Activated CD8-positive, alpha-beta T cell treated with anti-CD3 and anti-CD28 coated beads for 36 hours (primary cell): ENCODE measurements around the gene LRTM2. TPM values are rescaled to one million over a fixed set of nuclear protein-coding genes. Genes with fewer than 3 reads are reported as not detected.

Experiments used
- ATAC-seq: fragments of 200-7000 bp; cut with Tn5 transposase; one replicate; pipeline ENCODE4 v1.10.0; 2021; ENCODE audit warnings: mild to moderate bottlenecking, moderate library complexity
- CTCF ChIA-PET: fragments of 350-600 bp; sonication (Branson Sonifier 250); formaldehyde crosslinking; loops from one replicate; lab custom pipeline; 2021; ENCODE audit warnings: antibody characterized with exemption; lab: Charles Lee
- POLR2A ChIA-PET: fragments of 350-600 bp; sonication (Branson Sonifier 250); formaldehyde crosslinking; loops from one replicate; lab custom pipeline; 2021; ENCODE audit warnings: antibody characterized with exemption; lab: Charles Lee
- DNase-seq: peaks from one replicate; pipeline ENCODE4 v3.0.0-alpha.2; 2020
- H3K27ac Mint-ChIP-seq: one replicate; pipeline ENCODE4 v1.8.0; 2021; ENCODE audit warnings: mild to moderate bottlenecking, mixed read lengths
- H3K27me3 Mint-ChIP-seq: one replicate; pipeline ENCODE4 v1.8.0; 2021; ENCODE audit warnings: mixed read lengths
- H3K36me3 Mint-ChIP-seq: one replicate; pipeline ENCODE4 v1.8.0; 2021; ENCODE audit warnings: low read depth, mixed read lengths
- H3K4me1 Mint-ChIP-seq: one replicate; pipeline ENCODE4 v1.8.0; 2021; ENCODE audit warnings: low read depth, mixed read lengths
- H3K4me3 Mint-ChIP-seq: one replicate; pipeline ENCODE4 v1.8.0; 2021; ENCODE audit warnings: mild to moderate bottlenecking, moderate library complexity, mixed read lengths
- H3K9me3 Mint-ChIP-seq: one replicate; pipeline ENCODE4 v1.8.0; 2021; ENCODE audit warnings: mixed read lengths
- CTCF ChIP-seq: fragments of 200-600 bp; IDR thresholded peaks from one replicate; pipeline ENCODE4 v1.8.0; 2022; ENCODE audit warnings: antibody characterized with exemption, mild to moderate bottlenecking
- intact Hi-C: fragments of 100-400 bp; cut with micrococcal nuclease; formaldehyde crosslinking; loops from one replicate; pipeline ENCODE4 v1.10.0; 2022
- total RNA-seq, 2 experiments: library from RNA; stranded (reverse); gene quantifications; one replicate each; pipeline ENCODE4 v1.2.3, GENCODE V29; 2021

The LRTM2 gene
- total RNA-seq, 2 experiments from 2014 or later = not detected

- DNase-seq = no peak
Observed at GRCh38 chr12:1883513-1883912, 63.1 kb downstream of the LRTM2 start.

GRCh38 chr12:1884651-1885050, 64.3 kb downstream of the LRTM2 start:
- H3K36me3 Mint-ChIP-seq = no peaks in the 10 kb centered on the region
- no peak overlapping the region for H3K27ac Mint-ChIP-seq
- ATAC-seq (no peak), DNase-seq (no peak)
- POLR2A ChIA-PET = no interaction called here
- no peaks in the 10 kb centered on the region for H3K4me1 Mint-ChIP-seq
- peaks cover 2% of the 10 kb centered on the region for H3K27me3 Mint-ChIP-seq
- no peak overlapping the region for H3K4me3 Mint-ChIP-seq
- no peak for TF ChIP-seq CTCF
- intact Hi-C loops = no loop called here
- CTCF ChIA-PET = no interaction called here
- no peaks in the 10 kb centered on the region for H3K9me3 Mint-ChIP-seq

More at GRCh38 chr12:1883513-1883912, 63.1 kb downstream of the LRTM2 start:
- no peak overlapping the region for H3K4me3 Mint-ChIP-seq
- H3K36me3 Mint-ChIP-seq = no peaks in the 10 kb centered on the region
- ChIA-PET CTCF (no interaction called here), POLR2A (no interaction called here)
- no peaks in the 10 kb centered on the region for H3K9me3 Mint-ChIP-seq
- no peak overlapping the region for H3K27ac Mint-ChIP-seq
- H3K27me3 Mint-ChIP-seq = peaks cover under 1% of the 10 kb centered on the region
- no peak for TF ChIP-seq CTCF
- no peak for ATAC-seq
- no peaks in the 10 kb centered on the region for H3K4me1 Mint-ChIP-seq
- intact Hi-C loops = no loop called here

- Mint-ChIP-seq H3K4me3 (no peak overlapping the region), H3K4me1 (no peaks in the 10 kb centered on the region), H3K36me3 (no peaks in the 10 kb centered on the region), H3K27me3 (peaks cover 2% of the 10 kb centered on the region), H3K27ac (no peak overlapping the region), H3K9me3 (no peaks in the 10 kb centered on the region)
- intact Hi-C loops = no loop called here
- no peak for TF ChIP-seq CTCF
- ATAC-seq (no peak), DNase-seq (no peak)
- POLR2A ChIA-PET = no interaction called here
- CTCF ChIA-PET = no interaction called here
Observed at GRCh38 chr12:1885082-1885596, 64.8 kb downstream of the LRTM2 start.

- Mint-ChIP-seq H3K4me3 (no peak overlapping the region), H3K27ac (no peak overlapping the region), H3K9me3 (peaks cover under 1% of the 10 kb centered on the region), H3K4me1 (no peaks in the 10 kb centered on the region), H3K36me3 (no peaks in the 10 kb centered on the region), H3K27me3 (peaks cover 2% of the 10 kb centered on the region)
- ChIA-PET CTCF (interaction anchor here (1.6 kb wide), 1 partner anchor 12 kb away, joined by 3 read pairs; no protein-coding TSS in a partner anchor), POLR2A (interaction anchor here (0.6 kb wide), 1 partner anchor 104 kb away, joined by 3 read pairs; no protein-coding TSS in a partner anchor)
- no peak for TF ChIP-seq CTCF
- intact Hi-C loops = no loop called here
- ATAC-seq (no peak), DNase-seq (no peak)
Observed at GRCh38 chr12:1885599-1886245, 65.4 kb downstream of the LRTM2 start.

Other genes with a start within 250 kb of the LRTM2 start
- gene FBXL14, start 226.0 kb upstream of the LRTM2 start, total RNA-seq = 10 to 100 TPM; 23.3 to 25.1 TPM
- gene WNT5B, start 191.3 kb upstream of the LRTM2 start, total RNA-seq = not detected
- gene ADIPOR2, start 129.5 kb upstream of the LRTM2 start, total RNA-seq = 10 to 100 TPM; 48.3 to 49.9 TPM
- gene CACNA2D4, start 98.1 kb downstream of the LRTM2 start, total RNA-seq = 1 to 10 TPM; 4.2 to 4.3 TPM
- gene DCP1B, start 183.9 kb downstream of the LRTM2 start, total RNA-seq = 10 to 100 TPM; 14.2 to 15.7 TPM
- gene CACNA1C, start 232.4 kb downstream of the LRTM2 start, total RNA-seq = under 1 TPM; 0.02 to 0.05 TPM